ENCODE data around the gene XRCC4. TPM values are rescaled to one million over a fixed set of nuclear protein-coding genes. Genes with fewer than 3 reads are reported as not detected.

The XRCC4 gene
- total and polyA plus RNA-seq, 9 of the 15 experiments (the other 6 are each of a cell fraction or from before 2014, with no cell fraction given), result 13.6 to 61.6 (median 22.4) TPM

GRCh38 chr5:83162601-83163000 lies 85.3 kb downstream of the XRCC4 start:
- H3K4me3 ChIP-seq, result no peak overlapping the region
- H3K79me2 ChIP-seq (ENCODE audit: control insufficient read depth, insufficient read depth, low read length), result no peaks in the 10 kb centered on the region
- H3K36me3 ChIP-seq (ENCODE audit: control insufficient read depth, insufficient read depth, low read length), result no peaks in the 10 kb centered on the region
- in situ Hi-C loops (cut with MboI), result no loop called here
- no peaks in the 10 kb centered on the region; the same call in 1 of the 2 replicates for H3K9me3 ChIP-seq (replicated peaks; ENCODE audit: control insufficient read depth, insufficient read depth, low read depth, low read length)
- no peaks in the 10 kb centered on the region for H4K20me1 ChIP-seq (replicated peaks; ENCODE audit: control insufficient read depth, insufficient read depth, low read length)
- 50% methylated on average over 3 of the region's 3 CpGs for WGBS (ENCODE audit: insufficient coverage, low coverage, missing lambda C conversion rate)
- H3K4me2 ChIP-seq (ENCODE audit: insufficient read depth, low read length), result no peak overlapping the region
- no peak overlapping the region for H3K27ac ChIP-seq (ENCODE audit: extremely low read depth, low read depth, low read length)
- H2AFZ ChIP-seq (ENCODE audit: low read depth, low read length), result no peak overlapping the region
- no peak overlapping the region for H3K9ac ChIP-seq (ENCODE audit: insufficient read depth in 1 of 2, low read depth in 2 of 2, low read length in 2 of 2)
- ChIA-PET POLR2A (no interaction called here), CTCF (ENCODE audit: low intra/inter-chr PET ratio) (no interaction called here)
- FAIRE-seq, result no peak
- DNase-seq (ENCODE audit: extremely low read depth in 1 of 4, low spot score in 3 of 4), result no peak
- intact Hi-C loops (cut with micrococcal nuclease), result no loop called here
- no peaks in the 10 kb centered on the region for H3K27me3 ChIP-seq (ENCODE audit: control insufficient read depth in 2 of 2, insufficient read depth in 2 of 2, low read length in 2 of 2)
- no peaks in the 10 kb centered on the region for H3K4me1 ChIP-seq (replicated peaks in 1 of 2; ENCODE audit: control insufficient read depth in 2 of 2, insufficient read depth in 2 of 2, low read length in 2 of 2)
- no peak for ATAC-seq
- no TSS peak for BruUV-seq (replicated peaks)
- H3K9me1 ChIP-seq (ENCODE audit: control insufficient read depth, insufficient read depth, low read length), result no peaks in the 10 kb centered on the region
- no peak for TF ChIP-seq ZFP36 (IDR thresholded peaks at IDR 0.05; ENCODE audit: low read depth, low read length, partially characterized antibody)
- TF ChIP-seq NR4A1 (CRISPR knock-in tag; IDR thresholded peaks at IDR 0.05), result no peak
- no peak for TF ChIP-seq NR4A1 (tag; IDR thresholded peaks at IDR 0.05)
- no peak for TF ChIP-seq TARDBP (IDR thresholded peaks at IDR 0.05)
- TF ChIP-seq NCOA4 (IDR thresholded peaks at IDR 0.05; ENCODE audit: partially characterized antibody), result no peak
- TF ChIP-seq SAFB2 (IDR thresholded peaks at IDR 0.05; ENCODE audit: borderline replicate concordance, low read depth, low read length, severe bottlenecking), result no peak
- TF ChIP-seq VEZF1 (CRISPR knock-in tag; IDR thresholded peaks at IDR 0.05), result no peak
- TF ChIP-seq ZBTB17 (CRISPR knock-in tag; IDR thresholded peaks at IDR 0.05), result no peak
- no peak for TF ChIP-seq PHF21A (IDR thresholded peaks at IDR 0.05; ENCODE audit: borderline replicate concordance, low read depth)
- no peak for TF ChIP-seq USF1 (CRISPR knock-in tag; IDR thresholded peaks at IDR 0.05)
- no peak for TF ChIP-seq BMI1 (IDR thresholded peaks at IDR 0.05; ENCODE audit: low read length)
